Neural cell (in vitro differentiated cells): Measurements from ENCODE around the gene MIPOL1.

Source experiments
- CTCF ChIP-seq: fragments of 450-650 bp; IDR thresholded peaks from 2 replicates; pipeline ENCODE4 v1.5.1; 2014; ENCODE audit warnings: antibody characterized with exemption, mild to moderate bottlenecking, moderate library complexity; ENCODE audit not compliant: poor library complexity, severe bottlenecking
- EZH2 ChIP-seq: fragments of 200-600, 300-800 bp; shearing (Covaris generic), sonication (generic); IDR thresholded peaks from 2 replicates; pipeline ENCODE4 v1.6.1; 2014; ENCODE audit warnings: antibody characterized with exemption, low read length, borderline replicate concordance, mild to moderate bottlenecking; ENCODE audit not compliant: insufficient read depth, poor library complexity, severe bottlenecking
- POLR2AphosphoS5 ChIP-seq: IDR thresholded peaks from 2 replicates; pipeline ENCODE4 v1.6.1; 2012
- SMC3 ChIP-seq: fragments of 450-650 bp; conservative IDR thresholded peaks from 2 replicates; pipeline ENCODE4 v1.6.1; 2014; ENCODE audit warnings: antibody characterized with exemption, mild to moderate bottlenecking, moderate library complexity; ENCODE audit not compliant: poor library complexity
- TF ChIP-seq, protein P1 (sequence below): IDR thresholded peaks from 2 replicates; pipeline ENCODE4 v1.6.1; 2012; ENCODE audit warnings: borderline replicate concordance

DNA sequence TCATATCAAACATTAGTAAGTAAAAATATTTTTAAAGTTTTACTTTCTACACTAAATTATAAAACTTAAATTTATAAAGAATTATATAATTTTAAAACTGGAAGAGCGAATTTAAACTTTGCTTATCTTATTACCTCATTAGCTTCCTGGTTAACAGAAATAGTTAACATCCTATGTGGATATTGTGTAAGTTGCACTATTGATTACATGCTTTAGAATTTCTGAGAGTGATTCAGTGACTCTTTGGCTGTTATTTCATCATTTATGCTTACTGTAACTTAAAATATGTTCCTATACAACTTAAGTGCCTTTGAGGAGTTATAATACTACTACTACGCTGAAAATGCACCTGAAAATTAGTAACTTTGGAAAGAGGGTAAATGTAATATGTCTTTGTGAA is 295.9 kb downstream of the MIPOL1 start:
- TF ChIP-seq SMC3, result no peak
- TF ChIP-seq CTCF, result no peak
- TF ChIP-seq, protein P1, sequence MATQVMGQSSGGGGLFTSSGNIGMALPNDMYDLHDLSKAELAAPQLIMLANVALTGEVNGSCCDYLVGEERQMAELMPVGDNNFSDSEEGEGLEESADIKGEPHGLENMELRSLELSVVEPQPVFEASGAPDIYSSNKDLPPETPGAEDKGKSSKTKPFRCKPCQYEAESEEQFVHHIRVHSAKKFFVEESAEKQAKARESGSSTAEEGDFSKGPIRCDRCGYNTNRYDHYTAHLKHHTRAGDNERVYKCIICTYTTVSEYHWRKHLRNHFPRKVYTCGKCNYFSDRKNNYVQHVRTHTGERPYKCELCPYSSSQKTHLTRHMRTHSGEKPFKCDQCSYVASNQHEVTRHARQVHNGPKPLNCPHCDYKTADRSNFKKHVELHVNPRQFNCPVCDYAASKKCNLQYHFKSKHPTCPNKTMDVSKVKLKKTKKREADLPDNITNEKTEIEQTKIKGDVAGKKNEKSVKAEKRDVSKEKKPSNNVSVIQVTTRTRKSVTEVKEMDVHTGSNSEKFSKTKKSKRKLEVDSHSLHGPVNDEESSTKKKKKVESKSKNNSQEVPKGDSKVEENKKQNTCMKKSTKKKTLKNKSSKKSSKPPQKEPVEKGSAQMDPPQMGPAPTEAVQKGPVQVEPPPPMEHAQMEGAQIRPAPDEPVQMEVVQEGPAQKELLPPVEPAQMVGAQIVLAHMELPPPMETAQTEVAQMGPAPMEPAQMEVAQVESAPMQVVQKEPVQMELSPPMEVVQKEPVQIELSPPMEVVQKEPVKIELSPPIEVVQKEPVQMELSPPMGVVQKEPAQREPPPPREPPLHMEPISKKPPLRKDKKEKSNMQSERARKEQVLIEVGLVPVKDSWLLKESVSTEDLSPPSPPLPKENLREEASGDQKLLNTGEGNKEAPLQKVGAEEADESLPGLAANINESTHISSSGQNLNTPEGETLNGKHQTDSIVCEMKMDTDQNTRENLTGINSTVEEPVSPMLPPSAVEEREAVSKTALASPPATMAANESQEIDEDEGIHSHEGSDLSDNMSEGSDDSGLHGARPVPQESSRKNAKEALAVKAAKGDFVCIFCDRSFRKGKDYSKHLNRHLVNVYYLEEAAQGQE, result no peak
- TF ChIP-seq EZH2, result no peak
- no peak for TF ChIP-seq POLR2AphosphoS5
